IMR-90 (cell line): ENCODE results near the gene TREML2. TPM values are rescaled to one million over a fixed set of nuclear protein-coding genes. Genes with fewer than 3 reads are reported as not detected.

Experiments used
- ATAC-seq: fragments of 200-7000 bp; cut with Tn5 transposase; 2 replicates; pipeline ENCODE4 v1.9.1; 2020; ENCODE audit warnings: low read depth, mild to moderate bottlenecking, moderate library complexity
- BruUV-seq: library from RNA; stranded (reverse); fragments of 400-500 nt; replicated peaks from 2 replicates; lab custom pipeline; 2021; lab: Mats Ljungman, UMichigan
- CTCF ChIA-PET: fragments of 300-600 bp; formaldehyde crosslinking; extraction: SDS; loops from one replicate; lab custom pipeline; 2021; ENCODE audit warnings: antibody characterized with exemption; lab: Yijun Ruan, JAX
- POLR2A ChIA-PET: fragments of 300-600 bp; sonication (Branson Sonifier 250); formaldehyde crosslinking; loops from one replicate; lab custom pipeline; 2022; ENCODE audit warnings: antibody characterized with exemption; ENCODE audit not compliant: unreplicated experiment; lab: Charles Lee
- DNase-seq: peaks from one replicate; pipeline ENCODE4 v3.0.0; 2013
- H2AFZ ChIP-seq: replicated peaks from 2 replicates; pipeline ENCODE3; 2013; ENCODE audit warnings: low read length, mild to moderate bottlenecking; ENCODE audit not compliant: poor library complexity
- H2AK5ac ChIP-seq: 2 replicates; pipeline ENCODE4 v1.6.1; 2013; ENCODE audit warnings: low read depth, low read length, inconsistent platforms
- H2AK9ac ChIP-seq: replicated peaks from 2 replicates; pipeline ENCODE3; 2013; ENCODE audit warnings: mild to moderate bottlenecking, low read depth, low read length, moderate library complexity; ENCODE audit not compliant: poor library complexity
- H2BK120ac ChIP-seq: 2 replicates; pipeline ENCODE4 v1.6.1; 2013; ENCODE audit warnings: low read depth, low read length, inconsistent platforms
- H2BK15ac ChIP-seq: 3 replicates; pipeline ENCODE4 v1.6.1; 2013; ENCODE audit warnings: low read depth, low read length, inconsistent platforms
- H2BK20ac ChIP-seq: 2 replicates; pipeline ENCODE4 v1.6.1; 2013; ENCODE audit warnings: low read depth, mild to moderate bottlenecking, inconsistent platforms, low read length, moderate library complexity
- H2BK5ac ChIP-seq: 2 replicates; pipeline ENCODE4 v1.6.1; 2013; ENCODE audit warnings: mild to moderate bottlenecking, low read depth, low read length, inconsistent platforms; ENCODE audit not compliant: poor library complexity, severe bottlenecking
- H3K14ac ChIP-seq: replicated peaks from 2 replicates; pipeline ENCODE4 v1.6.1; 2013; ENCODE audit warnings: low read depth, low read length, inconsistent platforms
- H3K18ac ChIP-seq: 2 replicates; pipeline ENCODE4 v1.6.1; 2013; ENCODE audit warnings: low read depth, low read length, control low read depth
- H3K23ac ChIP-seq: 2 replicates; pipeline ENCODE4 v1.6.1; 2013; ENCODE audit warnings: low read depth, low read length, inconsistent platforms
- H3K27ac ChIP-seq: 2 replicates; pipeline ENCODE4 v1.5.1; 2013; ENCODE audit warnings: mild to moderate bottlenecking, control low read depth, low read length; ENCODE audit not compliant: insufficient read depth
- H3K27me3 ChIP-seq: 2 replicates; pipeline ENCODE4 v1.6.1; 2013; ENCODE audit warnings: low read length; ENCODE audit not compliant: control insufficient read depth, insufficient read depth
- H3K36me3 ChIP-seq: 2 replicates; pipeline ENCODE4 v1.6.1; 2013; ENCODE audit warnings: low read length, mixed read lengths; ENCODE audit not compliant: control insufficient read depth, insufficient read depth
- H3K4ac ChIP-seq: 2 replicates; pipeline ENCODE4 v1.6.1; 2013; ENCODE audit warnings: low read depth, low read length, inconsistent platforms
- H3K4me1 ChIP-seq: 2 replicates; pipeline ENCODE4 v1.6.1; 2013; ENCODE audit warnings: low read length, mixed read lengths; ENCODE audit not compliant: control insufficient read depth, insufficient read depth
- H3K4me2 ChIP-seq: 2 replicates; pipeline ENCODE4 v1.6.1; 2013; ENCODE audit warnings: low read depth, mild to moderate bottlenecking, control low read depth, low read length, moderate library complexity
- H3K4me3 ChIP-seq: 2 replicates; pipeline ENCODE4 v1.5.1; 2013; ENCODE audit warnings: low read depth, mild to moderate bottlenecking, control low read depth, low read length, moderate library complexity; ENCODE audit not compliant: insufficient read depth
- H3K56ac ChIP-seq: 2 replicates; pipeline ENCODE4 v1.6.1; 2013; ENCODE audit warnings: low read length, inconsistent platforms; ENCODE audit not compliant: insufficient read depth; ENCODE audit errors: extremely low read depth
- H3K79me1 ChIP-seq, 2 experiments: 2 replicates each; pipeline ENCODE4 v1.6.1; 2013; ENCODE audit warnings: low read length in 2 of 2, inconsistent platforms in 1 of 2, low read depth in 1 of 2
- H3K9ac ChIP-seq: 2 replicates; pipeline ENCODE4 v1.6.1; 2013; ENCODE audit warnings: low read depth, low read length, control low read depth
- H3K9me1 ChIP-seq: 2 replicates; pipeline ENCODE4 v1.6.1; 2013; ENCODE audit warnings: low read length, inconsistent platforms; ENCODE audit not compliant: insufficient read depth
- H3K9me3 ChIP-seq: 2 replicates; pipeline ENCODE4 v1.6.1; 2013; ENCODE audit warnings: low read length; ENCODE audit not compliant: control insufficient read depth, insufficient read depth
- H4K20me1 ChIP-seq: 2 replicates; pipeline ENCODE4 v1.6.1; 2013; ENCODE audit warnings: low read length, inconsistent platforms; ENCODE audit not compliant: insufficient read depth
- H4K5ac ChIP-seq: 2 replicates; pipeline ENCODE4 v1.6.1; 2013; ENCODE audit warnings: mild to moderate bottlenecking, low read depth, low read length, control low read depth
- H4K8ac ChIP-seq, 2 experiments: 2 replicates each; pipeline ENCODE4 v1.6.1; 2013; ENCODE audit warnings: low read depth in 2 of 2, low read length in 2 of 2, control low read depth in 1 of 2, inconsistent platforms in 1 of 2
- H4K91ac ChIP-seq: 2 replicates; pipeline ENCODE4 v1.6.1; 2013; ENCODE audit warnings: low read depth, low read length, inconsistent platforms; ENCODE audit not compliant: insufficient read depth
- BHLHE40 ChIP-seq: fragments of 150-350 bp; IDR thresholded peaks from 2 replicates; pipeline ENCODE4 v1.6.1; 2016; ENCODE audit warnings: mild to moderate bottlenecking, low read depth, low read length
- CEBPB ChIP-seq: IDR thresholded peaks from 2 replicates; pipeline ENCODE4 v1.6.1; 2012; ENCODE audit warnings: low read depth, low read length, improper control_type of control experiment
- MXI1 ChIP-seq: IDR thresholded peaks from 2 replicates; pipeline ENCODE4 v1.6.1; 2012; ENCODE audit warnings: low read depth, mild to moderate bottlenecking, low read length, moderate library complexity, borderline replicate concordance
- POLR2A ChIP-seq: IDR thresholded peaks from 2 replicates; pipeline ENCODE4 v1.6.1; 2012; ENCODE audit warnings: mild to moderate bottlenecking, low read depth, low read length
- RCOR1 ChIP-seq: IDR thresholded peaks from 2 replicates; pipeline ENCODE4 v1.6.1; 2012; ENCODE audit warnings: mild to moderate bottlenecking, low read length, improper control_type of control experiment; ENCODE audit not compliant: insufficient replicate concordance
- WGBS, 2 experiments: methylation state at CpG; one replicate each; pipeline versions ENCODE4 v1.1.5 to v1.1.7; 2013; ENCODE audit warnings: missing lambda C conversion rate in 2 of 2; ENCODE audit not compliant: insufficient read length in 1 of 2; ENCODE audit errors: extremely low coverage in 2 of 2; 5-methylcytosine and 5-hydroxymethylcytosine counted together
- dilution Hi-C: fragments of 300-500 bp; cut with HindIII; formaldehyde crosslinking; loops from one replicate; pipeline ENCODE4 v1.14.3; 2018; ENCODE audit warnings: low sequenced_read_pairs; ENCODE audit not compliant: unreplicated experiment
- in situ Hi-C: fragments of 300-500 bp; cut with MboI; formaldehyde crosslinking; loops from 3 replicates; pipeline ENCODE4 v1.14.3; 2019; ENCODE audit warnings: low sequenced_read_pairs, inconsistent platforms, mixed read lengths
- intact Hi-C: fragments of 100-400 bp; cut with micrococcal nuclease; formaldehyde crosslinking; loops from 2 replicates; pipeline ENCODE4 v1.10.0; 2022
- polyA plus RNA-seq, 3 experiments: library from polyadenylated mRNA; depleted of rRNA; stranded (reverse); fragments of >200 nt; gene quantifications; 2 replicates each; pipeline ENCODE4 v1.2.3, GENCODE V29; 2012; ENCODE audit warnings: low replicate concordance in 1 of 3
- total RNA-seq: library from RNA; depleted of rRNA; stranded (reverse); fragments of >200 nt; gene quantifications from 2 replicates; pipeline ENCODE4 v1.2.3, GENCODE V29; 2012
- TF ChIP-seq, protein P1 (sequence below): fragments of 150-350 bp; IDR thresholded peaks from 2 replicates; pipeline ENCODE4 v1.6.1; 2017; ENCODE audit warnings: mild to moderate bottlenecking, antibody characterized with exemption, low read length, low read depth

TREML2 gene
- total and polyA plus RNA-seq, 2 of the 4 experiments (the other 2 are of a cell fraction) = not detected

DNA sequence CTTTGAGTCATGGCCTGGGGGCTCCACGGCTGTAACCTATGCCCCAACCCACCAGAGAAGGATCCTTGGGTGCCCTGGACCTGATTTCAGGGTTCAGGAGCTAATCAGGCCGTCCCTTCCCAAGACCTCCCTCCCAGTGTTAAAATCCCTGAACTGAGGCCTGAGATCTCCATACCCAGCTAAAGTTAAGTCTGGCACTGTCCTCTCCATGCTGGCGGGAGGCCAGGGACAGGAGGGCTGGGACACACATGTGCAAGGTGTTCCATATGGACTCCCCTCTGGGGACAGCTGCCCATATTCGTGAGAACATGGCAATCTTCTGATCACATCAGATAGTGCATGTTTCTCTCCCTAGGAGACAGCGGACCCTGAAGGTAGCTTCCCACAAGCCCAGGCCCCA is 15.7 kb upstream of the TREML2 start:
- Histone ChIP-seq H3K14ac (no peak overlapping the region), H3K4me2 (no peak overlapping the region), H3K18ac (no peak overlapping the region), H3K4me3 (no peak overlapping the region), H4K20me1 (no peaks in the 10 kb centered on the region), H3K56ac (no peak overlapping the region), H3K79me1 (no peaks in the 10 kb centered on the region), H3K23ac (no peak overlapping the region), H3K27ac (no peak overlapping the region), H3K9me1 (no peaks in the 10 kb centered on the region), H2AFZ (no peak overlapping the region), H2AK5ac (no peak overlapping the region), H2AK9ac (no peak overlapping the region), H4K91ac (no peak overlapping the region), H4K8ac (no peak overlapping the region), H4K5ac (no peak overlapping the region), H2BK15ac (no peak overlapping the region), H3K4ac (no peak overlapping the region), H3K36me3 (no peaks in the 10 kb centered on the region), H2BK20ac (no peak overlapping the region), H3K9ac (no peak overlapping the region), H2BK120ac (no peak overlapping the region), H3K9me3 (no peaks in the 10 kb centered on the region), H3K4me1 (no peaks in the 10 kb centered on the region), H3K27me3 (no peaks in the 10 kb centered on the region), H2BK5ac (no peak overlapping the region)
- intact Hi-C loops (no loop called here), dilution Hi-C loops (no loop called here), in situ Hi-C loops (no loop called here)
- WGBS, 2 experiments = 29% methylated on average over 1 of the region's 5 CpGs; no CpG with 5 or more reads in 1 of the 2 experiments
- TF ChIP-seq CEBPB = no peak
- TF ChIP-seq POLR2A = no peak
- TF ChIP-seq BHLHE40 = no peak
- no peak for TF ChIP-seq RCOR1
- no peak for TF ChIP-seq MXI1
- TF ChIP-seq, protein P1, sequence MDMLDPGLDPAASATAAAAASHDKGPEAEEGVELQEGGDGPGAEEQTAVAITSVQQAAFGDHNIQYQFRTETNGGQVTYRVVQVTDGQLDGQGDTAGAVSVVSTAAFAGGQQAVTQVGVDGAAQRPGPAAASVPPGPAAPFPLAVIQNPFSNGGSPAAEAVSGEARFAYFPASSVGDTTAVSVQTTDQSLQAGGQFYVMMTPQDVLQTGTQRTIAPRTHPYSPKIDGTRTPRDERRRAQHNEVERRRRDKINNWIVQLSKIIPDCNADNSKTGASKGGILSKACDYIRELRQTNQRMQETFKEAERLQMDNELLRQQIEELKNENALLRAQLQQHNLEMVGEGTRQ = no peak
- ChIA-PET POLR2A (no interaction called here), CTCF (no interaction called here)
- BruUV-seq = no TSS peak
- DNase-seq = no peak
- no peak for ATAC-seq
